Endometrial microvascular endothelial cells (primary cell): ENCODE measurements around the gene WDFY3. TPM values are rescaled to one million over a fixed set of nuclear protein-coding genes. Genes with fewer than 3 reads are reported as not detected.
"Not testable (repeated sequence)": the region's sequence is repeated elsewhere in the genome, so short reads cannot be mapped to it uniquely, and the experiment has no call there.

ENCODE experiments used
- in situ Hi-C: cut with HindIII; loops from 2 replicates; pipeline ENCODE4 v1.10.0; 2017; ENCODE audit warnings: low sequenced_read_pairs, low pct_unique_long_range_greater_than_20kb; ENCODE audit errors: inconsistent ontology term
- total RNA-seq: library from RNA; depleted of rRNA; stranded (reverse); fragments of >200 nt; gene quantifications from one replicate; pipeline ENCODE4 v1.2.3, GENCODE V29; 2015; ENCODE audit errors: inconsistent ontology term

Gene WDFY3
- total RNA-seq, 1 donor from 2014 or later, result 83.7 TPM

- in situ Hi-C loops, result no loop called here
Observed at GRCh38 chr4:84877051-84877833, 89.2 kb downstream of the WDFY3 start.

GRCh38 chr4:84875636-84876371 lies 90.7 kb downstream of the WDFY3 start:
- in situ Hi-C loops, result no loop called here

GRCh38 chr4:84874619-84875018 lies 91.9 kb downstream of the WDFY3 start:
- in situ Hi-C loops, result no loop called here

- in situ Hi-C loops, result no loop called here
Observed at GRCh38 chr4:84870398-84871163, 95.9 kb downstream of the WDFY3 start.

GRCh38 chr4:84866295-84866694 lies 100.2 kb downstream of the WDFY3 start:
- in situ Hi-C loops, result no loop called here

GRCh38 chr4:84865600-84865999 lies 100.9 kb downstream of the WDFY3 start:
- in situ Hi-C loops, result no loop called here

GRCh38 chr4:84862064-84862463 lies 104.4 kb downstream of the WDFY3 start:
- in situ Hi-C loops, result no loop called here

GRCh38 chr4:84857296-84857695 lies 109.2 kb downstream of the WDFY3 start:
- in situ Hi-C loops, result no loop called here

GRCh38 chr4:84856468-84857049 lies 109.9 kb downstream of the WDFY3 start:
- in situ Hi-C loops, result no loop called here

- in situ Hi-C loops, result no loop called here
Observed at GRCh38 chr4:84855774-84856173, 110.7 kb downstream of the WDFY3 start.

- in situ Hi-C loops, result no loop called here
Observed at GRCh38 chr4:84852081-84852480, 114.4 kb downstream of the WDFY3 start.

- in situ Hi-C loops, result no loop called here
Observed at GRCh38 chr4:84849051-84849640, 117.3 kb downstream of the WDFY3 start.

- in situ Hi-C loops, result no loop called here
Observed at GRCh38 chr4:84848432-84848831, 118.1 kb downstream of the WDFY3 start.

- in situ Hi-C loops, result no loop called here
Observed at GRCh38 chr4:84847978-84848377, 118.5 kb downstream of the WDFY3 start.

GRCh38 chr4:84846985-84847384 lies 119.5 kb downstream of the WDFY3 start:
- in situ Hi-C loops, result no loop called here

- in situ Hi-C loops, result no loop called here
Observed at GRCh38 chr4:84841435-84841834, 125.1 kb downstream of the WDFY3 start.

GRCh38 chr4:84837751-84838150 lies 128.7 kb downstream of the WDFY3 start:
- in situ Hi-C loops, result no loop called here

- in situ Hi-C loops, result not testable (repeated sequence)
Observed at GRCh38 chr4:84829633-84830032, 136.9 kb downstream of the WDFY3 start.

GRCh38 chr4:84826681-84827080 lies 139.8 kb downstream of the WDFY3 start:
- in situ Hi-C loops, result no loop called here
